Activated CD4-positive, alpha-beta T cell treated with anti-CD3 and anti-CD28 coated beads, Interleukin-2, amount 50 U/mL, for 24 hours (primary cell): ENCODE results near the gene INPP4A.

ENCODE experiments used
- DNase-seq, 2 donors: peaks; one replicate each; pipeline ENCODE4 v3.0.0-alpha.2; 2020; ENCODE audit warnings: low read depth in 1 of 2, low spot score in 1 of 2

INPP4A gene

DNA sequence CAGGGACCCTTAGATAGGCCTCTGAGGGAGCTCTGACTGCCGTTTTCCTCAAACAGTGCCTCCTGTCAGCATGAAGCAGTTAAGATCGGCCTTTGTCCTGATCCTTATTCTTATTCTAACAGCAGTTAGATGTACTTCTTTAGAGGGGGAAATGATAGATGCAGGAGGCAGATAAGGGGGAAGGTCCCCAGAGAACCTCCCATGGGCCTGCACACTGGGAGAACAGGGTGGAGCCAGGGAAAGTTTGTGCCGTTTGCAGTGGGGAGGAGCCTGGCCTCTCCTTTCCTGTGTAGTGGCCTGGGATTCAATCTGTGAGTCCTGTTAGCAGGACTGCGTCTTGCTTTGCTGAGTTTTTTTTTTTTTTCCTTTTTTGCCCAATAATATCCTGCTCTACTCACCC, 7.9 kb upstream of the INPP4A start:
- DNase-seq: no peak

DNA sequence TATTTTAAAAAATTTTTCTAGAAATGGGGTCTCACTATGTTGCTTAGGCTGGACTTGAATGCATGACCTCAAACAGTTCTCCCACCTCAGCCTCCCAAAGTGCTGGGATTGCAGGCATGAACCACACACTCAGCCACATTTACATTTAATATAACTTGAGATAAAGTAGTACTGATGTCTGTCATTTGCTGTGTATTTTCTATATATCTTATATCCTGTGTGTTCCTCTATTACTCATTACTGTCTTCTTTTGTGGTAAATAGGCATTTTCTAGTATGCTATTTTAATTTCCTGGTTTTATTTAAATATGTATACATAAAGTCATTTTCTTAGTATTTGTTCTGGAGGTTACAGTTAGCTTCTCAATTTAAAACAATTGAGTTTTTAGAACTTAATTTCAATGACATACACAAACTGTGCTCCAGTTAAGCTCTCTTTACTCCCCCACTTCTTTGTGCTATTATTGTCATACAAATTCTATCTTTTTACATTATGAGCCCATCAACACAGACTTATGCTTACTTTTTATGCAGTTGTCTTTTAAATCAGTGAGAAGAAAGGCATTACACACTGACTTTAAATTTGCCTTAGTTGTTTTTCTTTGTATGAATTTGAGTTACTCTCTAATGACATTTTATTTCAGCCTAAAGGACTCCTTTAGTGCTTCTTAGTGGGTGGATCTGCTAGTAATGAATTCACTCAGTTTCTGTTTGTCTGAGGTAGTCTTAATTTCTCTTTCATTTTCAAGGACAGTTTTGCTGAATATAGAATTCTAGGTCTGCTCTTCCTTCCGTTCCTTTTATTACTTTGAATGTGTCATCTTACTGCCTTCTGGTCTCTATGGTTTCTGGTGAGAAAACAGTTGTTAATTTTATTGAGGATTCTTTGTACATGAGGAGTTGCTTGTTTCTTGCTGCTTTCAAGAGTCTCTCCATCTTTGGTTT, 6.2 kb upstream of the INPP4A start:
- DNase-seq: no peak

DNA sequence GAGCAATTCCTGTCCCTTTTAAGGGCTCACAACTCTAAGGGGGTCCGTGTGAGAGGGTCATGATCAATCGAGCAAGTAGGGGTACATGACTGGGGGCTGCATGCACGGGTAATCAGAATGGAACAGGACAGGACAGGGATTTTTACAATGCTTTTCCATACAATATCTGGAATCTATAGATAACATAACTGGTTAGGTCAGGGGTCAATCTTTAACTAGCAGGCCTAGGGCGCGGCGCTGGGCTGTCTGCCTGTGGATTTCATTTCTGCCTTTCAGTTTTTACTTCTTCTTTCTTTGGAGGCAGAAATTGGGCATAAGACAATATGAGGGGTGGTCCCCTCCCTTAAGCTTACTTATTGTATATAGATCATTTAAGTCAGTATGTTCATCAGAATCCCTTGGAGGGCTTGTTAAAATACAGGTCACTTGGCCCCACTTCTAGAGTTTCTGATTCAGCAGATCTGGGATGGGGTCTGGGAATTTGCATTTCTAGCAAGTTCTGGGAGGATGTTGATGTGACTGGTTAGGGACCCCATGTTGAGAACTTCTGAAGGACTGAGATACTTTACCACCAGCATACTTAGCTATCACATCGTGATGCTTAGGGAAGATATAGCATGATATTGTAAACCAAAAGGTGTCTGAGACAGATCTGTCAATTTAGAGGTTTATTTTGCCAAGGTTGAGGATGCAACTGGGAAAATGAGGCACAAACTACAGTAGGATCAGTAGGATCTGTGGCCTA, 2.8 kb upstream of the INPP4A start:
- no peak for DNase-seq

DNA sequence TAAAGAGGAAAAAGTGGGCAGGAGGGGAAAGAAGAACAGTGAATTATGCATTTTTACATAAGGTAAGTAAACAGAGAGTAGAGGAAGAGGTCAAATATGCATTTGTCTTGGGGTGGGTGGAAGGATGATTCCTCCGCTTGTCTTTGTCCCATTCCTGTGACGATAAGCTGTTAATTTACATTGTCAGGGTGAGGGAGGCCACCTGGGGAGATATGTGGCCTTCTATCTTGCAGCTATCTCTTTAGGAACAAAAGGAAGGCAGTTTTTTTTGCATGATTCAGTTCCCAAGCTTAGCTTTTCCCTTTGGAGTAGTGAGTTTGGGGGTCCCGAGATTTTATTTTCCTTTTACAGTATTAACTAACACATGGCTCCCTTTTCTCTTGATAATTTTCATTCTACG, 2.2 kb upstream of the INPP4A start:
- DNase-seq: no peak

DNA sequence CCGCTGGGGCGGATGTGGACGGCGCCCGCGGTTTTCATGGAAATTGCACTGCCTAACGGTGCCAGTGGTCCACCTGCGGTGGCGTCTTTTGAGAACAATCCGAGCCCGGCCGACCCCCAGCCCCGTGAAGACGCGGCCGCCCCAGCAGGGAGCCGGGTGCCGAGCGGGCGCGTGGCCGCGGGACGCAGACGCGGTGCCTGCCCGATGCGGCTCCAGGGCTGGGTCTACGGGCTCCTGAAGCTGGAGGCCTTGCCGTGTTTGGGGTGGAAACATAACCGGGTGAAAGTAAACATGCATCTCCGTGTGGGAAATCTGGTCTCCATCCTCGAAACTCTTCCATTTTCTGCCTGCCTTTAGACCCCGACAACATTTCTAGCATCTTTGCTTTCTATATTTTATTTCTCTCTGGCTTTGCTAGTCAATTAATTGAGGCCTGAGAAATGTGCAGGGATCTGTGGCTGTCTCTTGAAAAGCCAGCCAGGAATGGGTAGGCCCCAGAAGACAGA, 572 bp downstream of the INPP4A start:
- no peak for DNase-seq

DNA sequence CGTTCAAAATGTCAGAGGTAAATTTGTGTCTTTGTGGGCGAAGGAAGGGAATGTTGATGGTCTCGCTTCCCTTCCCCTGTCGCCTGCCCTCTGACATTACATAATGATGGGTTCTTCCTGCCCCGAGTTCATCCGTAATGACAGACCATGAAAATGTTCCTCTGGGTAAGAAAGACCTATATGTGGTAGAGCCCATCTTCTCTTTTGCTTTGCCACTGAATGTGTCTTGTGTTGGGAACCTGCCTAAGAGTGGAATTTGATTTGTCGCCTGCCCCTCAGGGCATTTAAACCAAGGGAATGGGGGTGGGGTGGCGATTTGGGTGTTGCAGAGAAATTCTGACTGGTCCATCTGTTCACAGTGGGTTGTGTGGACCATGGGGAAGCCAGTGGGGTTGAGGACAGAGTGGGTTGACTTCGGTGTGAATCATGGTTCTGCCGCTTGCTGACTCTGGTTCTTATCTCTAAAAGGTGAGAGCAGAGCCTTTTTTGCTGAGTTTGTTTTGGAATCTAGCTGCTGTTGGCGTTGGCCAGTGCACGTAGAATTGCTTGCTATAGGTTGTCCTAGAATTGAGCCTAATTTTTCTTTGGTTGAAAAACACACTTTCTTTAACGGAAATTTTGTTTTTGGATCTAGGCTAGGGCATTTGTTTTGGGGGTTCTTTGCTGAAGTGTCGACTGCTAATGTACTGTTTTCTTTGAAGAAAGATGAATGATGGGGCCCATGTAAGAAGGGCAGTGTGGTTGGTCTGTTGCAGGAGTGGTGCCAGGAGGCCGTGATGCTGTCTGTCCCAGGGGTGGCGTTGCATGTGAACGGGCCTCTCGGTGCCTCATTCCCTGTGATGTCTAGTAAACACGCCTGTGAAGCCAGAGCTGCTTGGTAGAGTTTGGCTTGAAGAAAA, 1.3 kb downstream of the INPP4A start:
- no peak for DNase-seq

DNA sequence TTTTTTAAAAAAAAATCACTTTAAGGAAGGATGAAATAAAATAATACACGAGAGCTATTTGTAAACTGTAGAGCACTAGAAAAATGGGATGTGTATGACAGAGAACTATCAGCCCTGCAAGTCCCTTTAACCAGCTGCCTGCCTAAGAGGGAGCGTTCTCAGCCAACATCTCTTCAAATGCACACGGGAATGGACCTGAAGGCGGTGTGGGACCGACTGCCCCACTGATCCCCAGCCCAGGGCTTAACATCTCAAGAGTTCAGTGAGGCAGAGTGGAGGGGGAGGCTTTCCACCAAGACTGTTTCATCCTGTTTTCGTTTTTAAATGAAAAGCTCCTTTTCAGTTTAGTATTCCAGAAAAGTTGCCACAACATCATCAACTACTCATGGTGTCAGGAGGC, 2.2 kb downstream of the INPP4A start:
- no peak for DNase-seq

DNA sequence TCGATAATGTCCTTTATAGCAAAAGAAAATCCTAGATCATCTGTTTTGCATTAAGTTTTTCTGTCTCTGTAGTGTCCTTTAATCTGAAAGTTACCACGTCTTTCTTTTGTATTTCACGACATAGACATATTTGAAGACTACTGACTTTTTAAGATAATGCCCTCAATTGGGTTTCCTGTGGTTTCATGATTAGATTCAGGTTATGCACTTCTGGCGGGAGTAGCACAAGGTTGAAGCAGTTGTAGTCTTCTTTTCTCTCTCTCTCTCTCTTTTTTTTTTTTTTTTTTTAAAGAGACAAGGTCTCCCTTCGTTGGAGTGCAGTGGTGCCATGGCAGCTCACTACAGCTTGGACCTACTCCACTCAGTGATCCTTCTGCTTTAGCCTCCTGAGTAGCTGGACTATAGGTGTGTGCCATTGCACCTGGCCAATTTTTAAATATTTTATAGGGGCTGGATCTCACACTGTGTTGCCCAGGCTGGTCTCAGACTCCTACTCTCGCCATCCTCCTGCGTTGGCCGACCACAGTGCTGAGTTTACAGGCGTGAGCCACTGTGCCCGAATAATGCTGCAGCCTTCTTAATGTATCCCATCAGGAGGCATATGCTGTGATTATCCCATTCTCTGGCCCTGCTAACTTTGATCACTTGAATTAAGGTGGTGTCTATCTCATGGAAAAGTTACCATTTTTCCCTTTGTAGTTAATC, 3.9 kb downstream of the INPP4A start:
- no peak for DNase-seq

DNA sequence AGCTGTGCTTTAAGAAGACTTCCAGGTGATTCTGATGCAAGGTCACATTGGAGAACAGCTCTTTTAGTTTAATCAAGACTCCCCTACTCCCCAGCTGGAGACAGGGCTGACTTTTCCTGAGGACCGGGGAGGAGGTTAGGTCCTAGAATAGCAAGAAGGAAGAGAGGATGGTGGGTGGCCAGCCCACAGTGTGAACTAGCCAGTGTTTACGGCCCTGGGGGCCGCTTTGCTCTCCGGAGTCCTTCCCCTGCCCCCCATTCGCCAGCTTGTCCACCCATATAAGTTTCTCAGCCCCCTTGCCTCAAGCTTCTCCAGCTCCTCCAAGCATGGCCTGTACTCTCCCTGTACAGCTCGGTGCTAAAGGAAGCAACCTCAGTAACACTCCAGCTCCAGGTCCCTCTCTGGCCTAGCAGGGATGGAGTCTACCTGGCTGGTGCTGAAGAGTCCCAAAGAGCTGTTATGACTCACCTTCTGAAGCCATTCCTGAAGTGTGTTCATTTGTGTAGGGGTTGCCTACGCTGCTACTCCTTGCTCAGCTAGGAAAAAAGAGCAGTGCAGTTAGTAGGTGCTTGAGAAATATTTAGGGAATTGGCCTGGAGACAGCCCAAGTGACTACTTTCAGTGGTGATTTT, 7.9 kb downstream of the INPP4A start:
- no peak for DNase-seq

DNA sequence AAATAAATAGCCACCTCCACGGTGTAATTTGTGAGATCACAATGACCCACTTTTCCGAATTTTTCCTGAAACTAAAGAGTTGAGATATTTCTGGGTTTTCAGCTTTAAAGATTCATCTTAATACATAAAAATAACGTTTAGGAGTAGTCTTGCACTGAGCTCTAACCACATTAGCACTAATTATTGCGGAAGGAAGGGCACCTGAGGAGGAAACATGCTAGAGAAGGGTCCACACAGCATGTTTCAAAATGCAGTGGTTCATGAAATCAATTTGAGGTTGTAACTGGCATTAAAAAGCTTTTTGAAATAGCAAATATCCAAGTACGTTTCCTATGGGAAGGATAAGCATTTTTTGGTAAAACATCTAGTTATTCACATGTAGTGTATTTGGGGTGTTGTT, 8.4 kb downstream of the INPP4A start:
- no peak for DNase-seq

DNA sequence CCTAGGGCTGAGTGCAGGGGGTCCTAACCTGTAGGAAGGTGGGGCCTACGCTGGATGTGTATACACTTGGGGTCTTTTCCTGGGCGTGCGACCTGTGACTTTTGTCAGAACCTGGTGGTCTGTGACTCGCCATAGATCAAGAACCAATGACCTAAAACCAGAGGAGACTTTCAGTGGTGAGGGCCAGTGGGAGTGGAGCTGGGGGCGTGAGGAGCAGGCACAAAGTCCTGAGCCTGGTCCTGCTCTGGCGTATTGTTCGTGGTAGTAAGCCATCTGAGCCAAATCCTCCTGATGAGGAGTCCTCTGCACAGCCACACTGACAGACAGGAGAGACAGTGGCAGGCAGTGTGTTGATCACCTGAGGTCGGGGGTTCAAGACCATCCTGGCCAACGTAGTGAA, 8.9 kb downstream of the INPP4A start:
- no peak for DNase-seq

DNA sequence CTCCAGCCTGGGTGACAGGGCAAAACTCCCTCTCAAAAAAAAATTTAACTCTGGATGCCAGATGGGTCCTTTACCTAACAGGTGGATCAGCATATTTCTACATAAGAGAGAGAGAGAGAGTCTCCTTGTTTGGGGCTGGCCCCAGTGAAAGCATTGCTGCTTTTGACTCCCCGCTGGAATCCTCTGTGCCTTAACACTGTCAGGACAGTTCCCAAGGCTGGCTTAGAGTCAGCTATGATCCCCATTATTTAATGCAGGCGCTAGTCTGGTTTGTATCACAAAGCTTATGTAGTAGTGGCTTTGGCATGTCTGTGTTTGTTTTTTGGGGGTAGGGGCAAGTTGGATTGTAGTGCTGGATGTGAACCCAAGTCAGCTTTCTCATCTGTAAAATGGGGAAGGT, 9.4 kb downstream of the INPP4A start:
- DNase-seq: no peak

DNA sequence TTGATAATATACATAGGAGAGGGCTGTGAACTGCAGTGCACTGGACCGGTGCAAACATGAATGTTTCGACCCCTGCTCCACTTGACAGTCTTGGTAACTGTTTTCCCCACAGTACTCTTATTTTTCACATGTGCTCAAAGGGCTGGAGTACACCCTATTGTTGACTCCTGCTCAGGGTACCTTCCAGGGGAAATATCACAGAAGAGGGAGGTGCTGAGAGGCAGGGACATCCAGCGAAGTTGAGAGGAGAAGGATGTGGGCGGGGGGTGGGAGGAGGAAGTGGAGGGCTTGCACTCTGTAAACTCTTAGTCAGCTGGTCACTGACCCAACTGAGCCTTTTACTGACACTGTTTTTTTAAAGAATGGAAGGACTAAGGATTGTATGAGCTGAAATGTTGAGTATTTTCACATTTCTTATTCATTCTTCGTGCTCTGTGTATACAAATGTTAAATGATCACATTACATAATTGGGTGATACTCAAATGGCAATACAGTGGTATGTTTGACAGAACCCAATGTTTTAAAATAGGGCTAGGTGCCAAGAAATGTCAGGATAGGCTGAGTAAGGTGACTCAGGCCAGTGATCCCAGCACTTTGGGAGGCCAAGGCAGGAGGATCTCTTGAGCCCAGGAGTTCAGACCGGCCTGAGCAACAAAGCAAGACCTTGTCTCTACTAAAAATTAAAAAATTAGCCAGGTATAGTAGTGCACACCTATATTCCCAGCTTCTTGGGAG, 10.0 kb downstream of the INPP4A start:
- no peak for DNase-seq

DNA sequence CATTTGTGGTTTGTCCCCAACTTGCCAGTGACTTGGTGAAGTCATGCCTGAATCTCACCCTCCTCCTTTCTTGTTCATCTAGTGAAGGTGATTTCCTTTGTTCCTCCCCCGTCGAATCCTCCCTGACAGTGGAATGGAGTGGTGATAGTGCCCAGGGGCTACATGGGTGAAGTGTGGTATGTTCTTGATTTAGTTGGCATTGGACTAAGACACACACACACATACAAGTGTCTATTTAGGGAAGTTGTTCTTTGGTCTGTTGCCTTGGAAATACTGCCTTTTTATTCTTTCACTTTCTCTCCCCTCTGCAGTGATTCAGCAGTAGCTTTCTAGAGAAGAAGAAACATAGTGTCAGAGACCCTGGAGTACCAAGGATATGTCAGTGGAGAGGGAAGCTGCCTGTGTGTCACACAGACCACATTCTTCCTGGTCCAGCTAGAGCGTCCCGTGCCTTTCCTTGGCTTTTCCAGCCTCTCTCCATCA, 10.9 kb downstream of the INPP4A start:
- no peak for DNase-seq

DNA sequence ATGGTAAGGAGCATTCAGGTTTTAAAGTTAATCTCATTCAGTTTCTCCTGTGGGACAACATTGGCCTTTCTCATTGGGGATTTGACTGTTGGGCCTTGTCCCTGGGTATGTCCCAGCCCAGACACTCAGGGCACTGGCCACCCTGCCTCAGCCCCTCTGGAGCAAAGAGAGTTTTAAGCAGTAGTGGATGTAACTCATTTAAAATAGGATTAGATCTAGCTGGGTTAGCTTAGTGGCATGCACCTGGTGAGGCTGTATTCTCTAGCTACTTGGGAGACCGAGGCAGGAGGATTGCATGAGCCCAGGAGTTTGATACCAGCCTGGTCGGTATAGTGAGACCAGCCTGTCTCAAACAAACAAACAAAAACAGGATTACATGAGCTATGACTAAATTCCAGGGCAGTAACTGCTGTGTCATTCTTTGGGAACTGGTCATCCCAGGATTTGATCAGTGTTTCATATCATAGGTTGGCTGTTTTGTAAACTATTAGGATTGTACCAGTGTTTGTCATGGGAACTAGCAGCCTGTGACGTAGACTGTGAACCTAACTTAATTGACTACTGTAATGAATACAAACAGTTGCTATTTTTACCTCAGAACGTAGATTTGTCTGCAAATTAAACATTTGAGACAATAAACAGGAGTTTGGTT, 12.5 kb downstream of the INPP4A start:
- no peak for DNase-seq

DNA sequence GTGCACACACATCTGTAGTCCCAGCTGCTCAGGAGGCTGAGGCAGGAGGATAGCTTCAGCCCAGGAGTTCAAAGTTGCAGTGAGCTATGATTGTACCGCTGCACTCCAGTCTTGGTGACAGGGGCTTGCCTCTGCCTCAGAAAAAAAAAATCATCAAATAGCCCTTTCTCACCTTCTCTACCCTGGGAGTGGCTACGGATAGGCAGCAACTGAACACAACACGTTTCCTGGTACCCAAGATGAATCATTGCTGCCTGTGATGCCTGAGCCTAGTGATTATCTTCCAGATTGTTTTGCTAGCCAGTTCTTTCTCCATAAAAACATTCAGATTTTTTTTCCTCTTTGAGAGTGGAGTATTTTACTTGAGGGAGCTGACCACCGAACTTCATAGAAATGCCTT, 13.5 kb downstream of the INPP4A start:
- no peak for DNase-seq

DNA sequence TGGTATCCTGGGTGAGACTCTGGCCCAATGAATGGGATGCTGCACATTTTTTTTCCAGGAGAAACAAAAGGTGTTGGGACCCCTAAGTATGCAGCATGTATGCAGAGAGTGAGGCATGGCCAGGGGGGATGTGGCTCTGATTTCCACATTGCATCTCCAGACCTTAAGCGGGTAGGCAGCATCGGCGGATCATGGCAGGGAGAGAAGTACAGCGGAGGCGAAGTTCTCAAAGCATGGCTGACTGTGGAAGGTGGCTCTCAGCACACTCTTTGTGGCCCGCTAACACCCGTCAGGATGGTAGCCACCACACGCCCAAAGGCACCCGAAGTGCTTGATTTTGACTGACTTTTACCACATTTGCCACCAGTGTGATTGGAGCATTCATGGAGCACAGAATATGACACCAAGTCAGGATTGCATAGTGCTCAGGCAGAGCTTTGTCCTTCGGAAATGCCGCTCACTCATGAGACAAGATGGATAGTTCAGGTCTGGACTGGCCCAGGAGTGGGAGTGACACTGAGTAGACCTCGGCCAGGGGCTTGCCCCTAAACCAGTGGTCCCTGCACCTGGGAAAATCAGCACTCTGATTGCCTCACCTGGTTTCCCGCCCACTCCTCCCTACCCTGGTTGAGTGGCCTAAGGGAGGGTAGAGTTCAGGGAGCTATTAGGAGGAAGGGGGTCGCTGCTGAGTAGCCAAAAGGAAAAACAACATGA, 14.2 kb downstream of the INPP4A start:
- DNase-seq: no peak

DNA sequence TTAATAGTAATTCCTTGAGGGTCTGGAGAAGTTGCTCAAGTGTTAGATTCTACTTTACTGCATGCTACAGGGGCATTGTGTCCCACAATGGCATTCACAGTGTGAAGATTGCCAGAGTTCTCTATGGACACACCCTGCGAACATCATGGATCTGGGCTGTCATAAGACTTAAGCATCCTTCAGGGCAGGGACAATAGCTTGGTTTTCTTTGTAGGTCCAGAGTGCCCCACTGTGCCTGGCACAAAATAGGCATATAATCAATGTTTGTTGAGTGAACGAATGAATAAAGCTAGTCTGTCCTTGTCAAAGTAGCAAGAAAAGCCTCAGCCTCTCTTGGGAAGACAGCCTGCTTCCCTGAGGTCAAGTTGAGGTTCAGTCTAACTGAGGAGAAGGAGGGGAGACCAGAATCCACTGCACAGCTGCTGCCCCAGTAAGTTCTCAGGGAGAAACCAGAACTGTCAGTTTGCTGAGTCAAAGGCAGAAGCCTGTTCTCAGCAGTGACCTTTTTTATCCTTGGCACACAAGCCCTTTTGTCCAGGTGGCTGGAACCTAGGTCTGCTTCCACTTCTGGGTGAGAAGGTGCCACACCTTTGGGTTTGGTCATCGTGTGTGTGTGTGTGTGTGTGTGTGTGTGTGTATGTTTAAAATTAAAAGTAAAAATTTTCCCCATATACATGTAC, 15.0 kb downstream of the INPP4A start:
- DNase-seq: no peak
